ENCODE data around the gene PPP1R14D.
A peak's percentile ranks its signal among the peaks of the same experiment; 100 is the strongest.

The PPP1R14D gene

DNA sequence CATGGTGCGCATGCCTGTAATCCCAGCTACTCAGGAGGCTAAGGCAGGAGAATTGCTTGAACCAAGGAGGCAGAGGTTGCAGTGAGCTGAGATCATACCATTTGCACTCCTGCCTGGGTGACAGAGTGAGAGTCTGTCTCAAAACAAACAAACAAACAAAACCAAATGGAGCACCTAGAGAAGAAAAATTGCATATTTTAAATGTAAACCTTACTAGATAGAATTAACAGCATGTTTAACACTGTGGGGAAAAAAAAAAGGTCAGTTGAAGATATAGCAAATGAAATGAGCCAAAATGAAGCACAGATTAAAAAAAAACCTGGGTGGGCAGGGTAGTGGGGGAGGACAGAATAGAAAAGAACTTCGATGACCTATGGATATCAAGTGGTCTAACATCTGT lies 7.3 kb downstream of the PPP1R14D start:
- Histone ChIP-seq H3K4me1 (ENCODE audit: control insufficient read depth, insufficient read depth, low read length, poor library complexity, severe bottlenecking) (no peaks in the 10 kb centered on the region), H3K27me3 (replicated peaks; ENCODE audit: control insufficient read depth, insufficient read depth, low read length, poor library complexity, severe bottlenecking) (no peaks in the 10 kb centered on the region), H3K27ac (ENCODE audit: insufficient read depth, low read length, poor library complexity, severe bottlenecking) (no peak overlapping the region), H3K9me3 (ENCODE audit: control insufficient read depth, low read length) (no peaks in the 10 kb centered on the region), H3K4me3 (ENCODE audit: insufficient read depth, low read depth, low read length, poor library complexity, severe bottlenecking) (no peak overlapping the region), H3K36me3 (ENCODE audit: control insufficient read depth, insufficient read depth, low read length) (no peaks in the 10 kb centered on the region)
- DNase-seq: no peak

DNA sequence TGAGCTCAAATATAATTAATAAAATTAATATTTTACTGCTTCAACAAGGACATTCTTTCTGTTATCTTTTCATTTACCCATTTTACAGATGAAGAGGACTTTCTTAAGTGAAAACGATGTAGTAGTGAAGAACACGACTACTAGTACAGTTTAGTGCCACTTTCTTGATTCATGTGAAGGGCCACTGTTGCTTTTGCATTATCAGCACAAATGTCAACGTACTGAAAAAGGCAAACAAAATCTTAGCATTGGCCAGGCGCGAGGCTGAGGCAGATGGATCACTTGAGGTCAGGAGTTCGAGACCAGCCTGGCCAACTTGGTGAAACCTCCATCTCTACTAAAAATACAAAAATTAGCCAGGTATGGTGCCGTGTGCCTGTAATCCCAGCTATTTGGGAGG lies 9.5 kb downstream of the PPP1R14D start:
- Histone ChIP-seq H3K4me3 (ENCODE audit: insufficient read depth, low read depth, low read length, poor library complexity, severe bottlenecking) (no peak overlapping the region), H3K9me3 (ENCODE audit: control insufficient read depth, low read length) (no peaks in the 10 kb centered on the region), H3K36me3 (ENCODE audit: control insufficient read depth, insufficient read depth, low read length) (no peaks in the 10 kb centered on the region), H3K27me3 (replicated peaks; ENCODE audit: control insufficient read depth, insufficient read depth, low read length, poor library complexity, severe bottlenecking) (no peaks in the 10 kb centered on the region), H3K4me1 (ENCODE audit: control insufficient read depth, insufficient read depth, low read length, poor library complexity, severe bottlenecking) (no peaks in the 10 kb centered on the region), H3K27ac (ENCODE audit: insufficient read depth, low read length, poor library complexity, severe bottlenecking) (no peak overlapping the region)
- no peak for DNase-seq

DNA sequence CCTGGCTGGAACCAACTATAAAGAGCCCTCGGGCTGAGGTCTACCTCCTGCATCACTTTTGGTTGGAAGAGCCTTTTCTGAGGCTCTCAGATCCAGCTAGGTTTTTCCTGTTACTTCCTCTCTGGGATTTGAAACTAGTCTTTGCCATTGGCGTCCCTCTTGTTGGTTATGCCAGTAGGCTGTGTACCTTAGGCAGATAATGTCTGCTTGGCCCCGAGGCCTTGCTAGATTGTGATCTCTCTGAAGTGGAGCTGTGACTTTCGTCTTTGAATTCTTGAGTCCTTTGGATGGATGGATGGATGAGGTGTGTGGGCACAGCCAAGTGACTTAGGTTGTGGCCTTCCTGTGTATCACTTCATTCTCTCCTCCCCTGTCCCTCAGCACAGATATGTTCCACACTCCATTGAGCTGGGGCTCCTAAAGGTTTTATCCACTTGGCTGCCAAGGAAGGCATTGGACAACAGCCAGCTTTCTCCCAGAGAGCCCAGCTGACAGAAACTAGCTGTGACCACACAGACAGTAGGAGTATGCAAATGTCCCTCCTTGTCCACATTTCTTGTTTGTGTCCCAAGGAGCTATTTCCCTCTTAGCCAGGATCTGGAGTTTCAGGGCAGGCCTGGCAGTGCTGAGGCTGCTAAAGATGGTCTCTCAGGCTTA lies 13.3 kb downstream of the PPP1R14D start:
- Histone ChIP-seq H3K27me3 (replicated peaks; ENCODE audit: control insufficient read depth, insufficient read depth, low read length, poor library complexity, severe bottlenecking) (no peaks in the 10 kb centered on the region), H3K4me3 (ENCODE audit: insufficient read depth, low read depth, low read length, poor library complexity, severe bottlenecking) (no peak overlapping the region), H3K27ac (ENCODE audit: insufficient read depth, low read length, poor library complexity, severe bottlenecking) (no peak overlapping the region), H3K36me3 (ENCODE audit: control insufficient read depth, insufficient read depth, low read length) (peaks cover 26% of the 10 kb centered on the region), H3K4me1 (ENCODE audit: control insufficient read depth, insufficient read depth, low read length, poor library complexity, severe bottlenecking) (no peaks in the 10 kb centered on the region), H3K9me3 (ENCODE audit: control insufficient read depth, low read length) (no peaks in the 10 kb centered on the region)
- no peak for DNase-seq

DNA sequence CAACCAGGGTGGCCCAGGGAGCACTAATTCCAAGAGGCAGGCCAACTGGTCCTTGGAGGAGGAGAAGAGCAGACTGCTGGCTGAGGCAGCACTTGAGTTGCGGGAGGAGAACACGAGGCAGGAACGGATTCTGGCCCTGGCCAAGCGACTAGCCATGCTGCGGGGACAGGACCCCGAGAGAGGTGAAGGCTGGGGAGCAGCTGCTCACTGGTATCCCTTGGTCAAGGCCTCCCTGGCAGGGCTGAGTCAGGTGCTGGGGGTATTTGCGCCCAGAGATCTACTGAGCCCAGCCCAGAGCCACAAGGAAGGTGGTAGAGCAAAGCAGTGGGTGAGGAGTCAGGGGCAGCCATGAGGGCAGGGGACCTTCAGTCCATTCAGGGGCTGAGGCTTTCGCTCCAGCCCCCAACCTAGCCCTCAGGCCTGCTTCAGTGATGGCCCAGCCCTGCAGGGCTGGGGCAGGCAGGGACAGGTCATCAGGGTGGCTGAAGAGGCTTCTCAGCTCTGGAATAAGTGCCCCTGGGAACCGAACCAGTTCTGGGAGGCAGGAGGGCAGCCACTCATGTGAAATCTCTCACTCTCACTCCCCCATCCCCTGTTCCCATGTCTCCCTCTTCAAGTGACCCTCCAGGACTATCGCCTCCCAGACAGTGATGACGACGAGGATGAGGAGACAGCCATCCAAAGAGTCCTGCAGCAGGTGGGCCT lies 15.6 kb downstream of the PPP1R14D start:
- H3K4me1 ChIP-seq (ENCODE audit: control insufficient read depth, insufficient read depth, low read length, poor library complexity, severe bottlenecking): peaks cover 4% of the 10 kb centered on the region
- no peaks in the 10 kb centered on the region for H3K27me3 ChIP-seq (replicated peaks; ENCODE audit: control insufficient read depth, insufficient read depth, low read length, poor library complexity, severe bottlenecking)
- no peak overlapping the region for H3K27ac ChIP-seq (ENCODE audit: insufficient read depth, low read length, poor library complexity, severe bottlenecking)
- H3K4me3 ChIP-seq (ENCODE audit: insufficient read depth, low read depth, low read length, poor library complexity, severe bottlenecking): no peak overlapping the region
- no peaks in the 10 kb centered on the region for H3K9me3 ChIP-seq (ENCODE audit: control insufficient read depth, low read length)
- H3K36me3 ChIP-seq (ENCODE audit: control insufficient read depth, insufficient read depth, low read length): peaks cover 30% of the 10 kb centered on the region
- no peak for DNase-seq

DNA sequence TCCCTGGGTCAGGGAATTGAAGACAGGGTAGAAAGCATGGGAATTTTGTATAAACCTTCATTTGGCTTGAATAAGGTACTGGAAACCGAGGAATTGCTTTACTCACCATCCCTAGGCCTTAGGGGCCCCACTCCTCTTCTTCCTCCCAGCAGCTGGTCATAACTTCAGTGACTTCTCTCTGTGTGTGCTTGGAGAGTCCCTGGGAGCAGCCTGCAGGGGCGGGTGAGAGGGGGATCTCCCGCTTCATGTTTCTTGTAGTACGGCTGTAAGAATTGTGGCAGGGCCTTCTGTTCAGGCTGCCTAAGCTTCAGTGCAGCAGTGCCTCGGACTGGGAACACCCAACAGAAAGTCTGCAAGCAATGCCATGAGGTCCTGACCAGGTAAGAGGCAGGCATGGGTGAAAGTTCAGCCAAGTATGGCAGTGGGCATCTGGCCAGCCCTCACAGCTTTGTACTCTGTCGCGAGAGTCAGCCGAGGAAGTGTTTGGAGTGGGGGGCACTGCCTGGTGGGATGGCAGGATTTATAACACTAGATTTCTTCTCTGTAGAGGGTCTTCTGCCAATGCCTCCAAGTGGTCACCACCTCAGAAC lies 19.6 kb downstream of the PPP1R14D start:
- peaks cover 29% of the 10 kb centered on the region for H3K36me3 ChIP-seq (ENCODE audit: control insufficient read depth, insufficient read depth, low read length)
- peaks cover 10% of the 10 kb centered on the region for H3K4me1 ChIP-seq (ENCODE audit: control insufficient read depth, insufficient read depth, low read length, poor library complexity, severe bottlenecking)
- no peaks in the 10 kb centered on the region for H3K9me3 ChIP-seq (ENCODE audit: control insufficient read depth, low read length)
- DNase-seq: no peak
- H3K27me3 ChIP-seq (replicated peaks; ENCODE audit: control insufficient read depth, insufficient read depth, low read length, poor library complexity, severe bottlenecking): no peaks in the 10 kb centered on the region
- H3K27ac ChIP-seq (ENCODE audit: insufficient read depth, low read length, poor library complexity, severe bottlenecking): no peak overlapping the region
- H3K4me3 ChIP-seq (ENCODE audit: insufficient read depth, low read depth, low read length, poor library complexity, severe bottlenecking): no peak overlapping the region

DNA sequence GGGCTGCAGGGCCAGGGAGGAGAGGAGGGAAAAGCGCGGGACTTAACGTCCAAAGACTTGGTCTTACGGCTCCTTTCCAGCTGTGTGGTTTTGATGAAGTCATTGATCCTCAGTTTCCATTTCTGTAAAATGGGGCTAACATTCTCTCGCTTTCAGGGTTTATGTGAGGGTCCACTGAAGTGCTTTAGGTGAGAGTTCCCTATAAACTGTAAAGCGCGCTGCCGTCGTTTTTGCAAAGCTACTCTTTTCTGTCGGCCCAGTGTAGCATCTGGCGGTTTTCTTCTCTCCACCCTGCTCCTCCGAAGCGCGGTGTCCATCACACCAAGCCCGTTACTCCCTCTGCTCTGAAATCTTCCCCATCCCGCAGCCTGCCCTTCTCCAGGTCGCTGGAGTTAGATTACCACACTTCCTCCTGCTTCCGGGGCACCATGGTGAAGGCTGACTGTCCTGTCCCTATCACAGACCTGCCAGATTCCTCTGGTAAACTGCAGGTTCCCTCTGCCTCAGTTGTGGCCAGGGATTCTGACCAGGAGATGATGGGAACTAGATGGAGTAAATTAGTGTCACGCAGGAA lies 20.5 kb downstream of the PPP1R14D start:
- H3K27ac ChIP-seq (ENCODE audit: insufficient read depth, low read length, poor library complexity, severe bottlenecking): peak overlapping the region; percentile 91
- DNase-seq: no peak

DNA sequence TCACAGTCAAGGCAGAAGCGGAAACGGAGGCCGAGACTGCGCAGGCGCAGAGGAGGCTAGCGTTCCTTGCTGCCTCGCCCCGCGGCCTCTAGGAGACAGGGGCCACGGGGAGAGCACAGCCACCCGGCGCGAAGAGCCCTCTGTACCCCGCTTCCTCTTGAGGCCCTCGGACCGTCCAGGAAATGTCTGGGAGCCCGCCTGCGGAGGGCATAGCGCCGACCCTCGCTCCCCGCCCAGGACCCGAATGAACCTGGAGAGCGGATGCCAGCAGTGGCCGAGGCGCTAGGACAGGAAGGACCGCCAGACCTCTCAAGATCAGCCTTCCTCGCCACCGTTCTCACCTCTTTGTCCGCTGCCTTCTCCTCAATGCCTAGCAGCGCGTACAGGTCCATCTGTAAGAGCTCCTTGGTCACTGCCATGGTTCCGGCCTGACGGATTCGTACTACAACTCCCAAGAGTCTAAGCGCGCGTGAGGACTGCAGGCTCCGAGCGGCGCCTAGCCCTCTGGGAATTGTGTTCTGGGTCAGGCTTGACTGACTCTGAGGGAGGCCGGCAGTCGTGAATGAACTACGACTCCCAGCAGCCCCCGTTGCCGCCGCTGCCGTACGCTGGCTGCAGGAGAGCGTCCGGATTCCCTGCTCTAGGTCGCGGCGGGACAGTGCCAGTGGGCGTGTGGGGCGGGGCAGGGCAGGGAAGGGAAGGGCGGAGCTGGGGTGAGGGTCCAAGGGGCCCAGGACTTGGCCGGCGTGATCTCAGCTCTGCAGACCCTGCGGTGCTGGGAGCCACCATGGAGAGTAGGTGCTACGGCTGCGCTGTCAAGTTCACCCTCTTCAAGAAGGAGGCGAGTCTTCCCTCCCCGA lies 21.2 kb downstream of the PPP1R14D start, which contains the start of the genes DNAJC17 and ZFYVE19:
Gene DNAJC17 (minus strand): TSS at position 446 of the 860 bp plus-strand sequence. CDS start 27 bp downstream, at position 419.
Gene ZFYVE19 (plus strand): TSS at position 62 of the 860 bp plus-strand sequence. CDS start 501 bp downstream, at position 563.
- peak within 1 kb of the TSS; percentile 99 for H3K4me3 ChIP-seq (ENCODE audit: insufficient read depth, low read depth, low read length, poor library complexity, severe bottlenecking)
- peaks cover 10% of the 10 kb centered on the region for H3K4me1 ChIP-seq (ENCODE audit: control insufficient read depth, insufficient read depth, low read length, poor library complexity, severe bottlenecking)
- H3K27me3 ChIP-seq (replicated peaks; ENCODE audit: control insufficient read depth, insufficient read depth, low read length, poor library complexity, severe bottlenecking): no peaks in the 10 kb centered on the region
- peaks cover 17% of the 10 kb centered on the region for H3K36me3 ChIP-seq (ENCODE audit: control insufficient read depth, insufficient read depth, low read length)
- peak; percentile 79 to 90 (median 88) for DNase-seq
- no peaks in the 10 kb centered on the region for H3K9me3 ChIP-seq (ENCODE audit: control insufficient read depth, low read length)
- H3K27ac ChIP-seq (ENCODE audit: insufficient read depth, low read length, poor library complexity, severe bottlenecking): peak within 1 kb of the TSS; percentile 91

More for the DNA sequence above, 20.5 kb downstream of the PPP1R14D start:
- Histone ChIP-seq H3K4me3 (ENCODE audit: insufficient read depth, low read depth, low read length, poor library complexity, severe bottlenecking) (peak overlapping the region; percentile 99), H3K36me3 (ENCODE audit: control insufficient read depth, insufficient read depth, low read length) (peaks cover 19% of the 10 kb centered on the region), H3K27me3 (replicated peaks; ENCODE audit: control insufficient read depth, insufficient read depth, low read length, poor library complexity, severe bottlenecking) (no peaks in the 10 kb centered on the region), H3K4me1 (ENCODE audit: control insufficient read depth, insufficient read depth, low read length, poor library complexity, severe bottlenecking) (peaks cover 10% of the 10 kb centered on the region), H3K9me3 (ENCODE audit: control insufficient read depth, low read length) (no peaks in the 10 kb centered on the region)

DNA sequence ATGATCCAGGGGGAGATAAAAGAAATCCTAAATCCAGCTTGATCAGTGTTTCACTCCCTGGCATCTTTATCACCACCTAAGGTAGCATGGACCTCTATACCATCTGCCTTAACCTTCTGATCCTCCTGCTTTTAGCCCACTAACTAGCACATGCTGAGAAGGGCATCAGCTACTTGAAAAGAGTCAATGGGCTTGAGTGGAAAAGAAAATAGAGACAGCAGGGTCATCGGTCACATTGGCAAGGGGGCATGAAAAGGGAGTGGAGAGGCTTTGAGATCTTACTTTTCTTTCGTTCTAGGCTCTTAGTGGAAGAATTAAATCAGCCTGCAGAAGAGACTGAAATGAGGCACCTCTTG lies 21.9 kb downstream of the PPP1R14D start:
- Histone ChIP-seq H3K27me3 (replicated peaks; ENCODE audit: control insufficient read depth, insufficient read depth, low read length, poor library complexity, severe bottlenecking) (no peaks in the 10 kb centered on the region), H3K27ac (ENCODE audit: insufficient read depth, low read length, poor library complexity, severe bottlenecking) (peak overlapping the region; percentile 91), H3K9me3 (ENCODE audit: control insufficient read depth, low read length) (no peaks in the 10 kb centered on the region), H3K4me1 (ENCODE audit: control insufficient read depth, insufficient read depth, low read length, poor library complexity, severe bottlenecking) (peaks cover 10% of the 10 kb centered on the region), H3K36me3 (ENCODE audit: control insufficient read depth, insufficient read depth, low read length) (peaks cover 13% of the 10 kb centered on the region), H3K4me3 (ENCODE audit: insufficient read depth, low read depth, low read length, poor library complexity, severe bottlenecking) (peak overlapping the region; percentile 99)
- no peak for DNase-seq

DNA sequence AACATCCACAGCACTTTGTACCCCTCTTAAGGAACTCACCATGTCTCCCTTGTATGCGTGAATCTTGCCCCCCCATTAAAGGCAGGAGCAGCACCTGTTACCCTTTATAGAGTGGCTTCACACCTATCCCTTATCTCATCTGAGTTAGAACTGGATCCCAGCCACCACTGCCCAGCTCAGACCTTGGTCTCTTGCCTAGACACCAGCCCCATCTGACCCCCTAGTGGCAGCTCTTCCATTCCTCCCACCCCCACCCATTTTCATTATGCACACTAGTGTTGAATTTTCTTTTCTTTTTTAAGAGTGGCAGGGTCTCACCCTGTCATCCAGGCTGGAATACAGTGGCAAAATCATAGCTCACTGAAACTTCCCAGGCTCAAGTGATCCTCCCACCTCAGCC lies 24.8 kb downstream of the PPP1R14D start:
- DNase-seq: no peak
- Histone ChIP-seq H3K4me3 (ENCODE audit: insufficient read depth, low read depth, low read length, poor library complexity, severe bottlenecking) (no peak overlapping the region), H3K27me3 (replicated peaks; ENCODE audit: control insufficient read depth, insufficient read depth, low read length, poor library complexity, severe bottlenecking) (no peaks in the 10 kb centered on the region), H3K9me3 (ENCODE audit: control insufficient read depth, low read length) (no peaks in the 10 kb centered on the region), H3K4me1 (ENCODE audit: control insufficient read depth, insufficient read depth, low read length, poor library complexity, severe bottlenecking) (peaks cover 10% of the 10 kb centered on the region), H3K27ac (ENCODE audit: insufficient read depth, low read length, poor library complexity, severe bottlenecking) (no peak overlapping the region), H3K36me3 (ENCODE audit: control insufficient read depth, insufficient read depth, low read length) (no peaks in the 10 kb centered on the region)

Measured in effector memory CD4-positive, alpha-beta T cell (primary cell).